Measurements from ENCODE around the gene TNFAIP8. TPM values are rescaled to one million over a fixed set of nuclear protein-coding genes. Genes with fewer than 3 reads are reported as not detected.
A peak's percentile ranks its signal among the peaks of the same experiment; 100 is the strongest.

The TNFAIP8 gene
- total RNA-seq, 5 donors from 2014 or later (not counting 1 experiment from before 2014, with no cell fraction given) = 128 to 145 (median 135) TPM

DNA sequence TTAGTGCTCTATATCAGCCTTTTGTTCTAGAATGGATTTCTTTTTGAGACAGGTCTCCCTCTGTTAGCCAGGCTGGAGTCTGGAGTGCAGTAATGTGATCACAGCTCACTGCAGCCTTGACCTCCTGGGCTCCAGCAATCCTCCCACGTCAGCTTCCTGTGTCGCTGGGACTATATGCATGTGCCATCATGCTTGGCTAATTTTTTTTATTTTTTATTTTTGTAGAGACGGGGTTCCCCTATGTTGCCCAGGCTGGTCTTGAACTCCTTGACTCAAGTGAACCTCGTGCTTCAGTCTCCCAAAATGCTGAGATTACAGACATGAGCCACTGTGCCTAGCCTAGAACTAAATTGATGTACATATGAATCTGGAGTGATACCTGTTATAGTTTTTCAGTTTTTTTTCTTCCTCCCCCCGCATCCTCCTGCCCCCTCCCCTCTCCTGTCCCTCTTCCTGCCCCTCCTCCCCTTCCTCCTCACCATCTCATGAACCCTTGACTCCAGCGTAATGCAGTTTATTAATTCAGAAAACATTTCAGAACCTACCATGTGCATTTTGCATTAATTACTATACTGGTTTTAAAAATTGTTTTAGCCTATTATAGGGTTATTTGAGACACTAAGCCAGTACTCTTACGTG, 37.4 kb upstream of the TNFAIP8 start:
- H3K27me3 ChIP-seq (replicated peaks in 1 of 2; ENCODE audit: control insufficient read depth in 2 of 2, extremely low read depth in 1 of 2, insufficient read depth in 2 of 2, low read length in 1 of 2) = no peaks in the 10 kb centered on the region
- ATAC-seq (replicated peaks in 1 of 4) (peak in 2 of 4 experiments; percentile 15 to 46), DNase-seq (peak in 3 of 35 experiments; percentile 22 to 65 (median 35))
- Mint-ChIP-seq H3K9me3 (no peaks in the 10 kb centered on the region), H3K36me3 (peaks cover 6% of the 10 kb centered on the region), H3K4me3 (peak overlapping the region; percentile 10 to 62 (median 28)), H3K27me3 (no peaks in the 10 kb centered on the region), H3K4me1 (peaks cover 96% of the 10 kb centered on the region in 3 donors), H3K27ac (peak overlapping the region; percentile 92 to 97)
- H3K4me1 ChIP-seq (ENCODE audit: control insufficient read depth in 1 of 2, extremely low read depth in 1 of 2, insufficient read depth in 2 of 2, low read length in 2 of 2) = peaks cover 87 to 90% of the 10 kb centered on the region in 2 experiments
- H3K36me3 ChIP-seq (ENCODE audit: control insufficient read depth in 2 of 2, extremely low read depth in 1 of 2, insufficient read depth in 1 of 2, low read length in 1 of 2) = no peaks in the 10 kb centered on the region
- H3K4me3 ChIP-seq (ENCODE audit: control insufficient read depth in 1 of 2, extremely low read depth in 1 of 2, low read length in 1 of 2) = no peak overlapping the region
- WGBS (ENCODE audit: insufficient coverage) = no CpG with 5 or more reads among the region's 7 CpGs
- ChIA-PET CTCF (interaction anchor here (0.7 to 1.4 kb wide), 6 partner anchors 9 to 93 kb away, joined by 3 to 6 read pairs (median 3); no protein-coding TSS in a partner anchor), POLR2A (no interaction called here)
- H3K27ac ChIP-seq (ENCODE audit: low read length) = peak overlapping the region; percentile 53
- no peaks in the 10 kb centered on the region for H3K9me3 ChIP-seq

DNA sequence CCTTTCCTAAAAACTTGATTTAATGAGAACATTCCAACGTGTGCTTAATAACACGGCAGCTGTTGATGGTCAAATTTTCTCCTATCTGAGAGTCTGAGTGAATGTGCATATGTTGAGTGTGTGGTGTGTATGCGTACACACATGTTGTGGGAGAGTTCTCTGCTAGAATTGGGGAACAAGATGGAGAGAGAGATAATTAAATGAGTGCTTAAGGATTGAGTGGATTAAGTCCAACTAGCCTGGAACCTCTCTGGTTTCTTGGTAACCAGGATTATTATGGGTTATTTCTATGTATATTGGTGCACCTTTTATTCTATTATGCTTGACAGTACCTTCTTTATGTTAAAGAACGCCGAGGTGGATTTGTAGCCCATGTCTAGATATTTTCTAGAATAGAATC, 36.4 kb upstream of the TNFAIP8 start:
- peaks cover 95 to 96% (median 96%) of the 10 kb centered on the region in 3 donors for H3K4me1 Mint-ChIP-seq
- no peaks in the 10 kb centered on the region for H3K9me3 Mint-ChIP-seq
- POLR2A ChIA-PET = no interaction called here
- WGBS (ENCODE audit: insufficient coverage) = 97% methylated on average over 3 of the region's 5 CpGs
- Histone ChIP-seq H3K27me3 (replicated peaks in 1 of 2; ENCODE audit: control insufficient read depth in 2 of 2, extremely low read depth in 1 of 2, insufficient read depth in 2 of 2, low read length in 1 of 2) (no peaks in the 10 kb centered on the region), H3K36me3 (ENCODE audit: control insufficient read depth in 2 of 2, extremely low read depth in 1 of 2, insufficient read depth in 1 of 2, low read length in 1 of 2) (no peaks in the 10 kb centered on the region), H3K9me3 (no peaks in the 10 kb centered on the region), H3K4me1 (ENCODE audit: control insufficient read depth in 1 of 2, extremely low read depth in 1 of 2, insufficient read depth in 2 of 2, low read length in 2 of 2) (peaks cover 82 to 89% of the 10 kb centered on the region in 2 experiments), H3K27ac (ENCODE audit: low read length) (peak overlapping the region; percentile 47), H3K4me3 (ENCODE audit: control insufficient read depth in 1 of 2, extremely low read depth in 1 of 2, low read length in 1 of 2) (no peak overlapping the region)
- H3K27ac Mint-ChIP-seq = peak overlapping the region; percentile 92 to 97
- H3K4me3 Mint-ChIP-seq = peak overlapping the region in 1 of 3 donors; percentile 62
- H3K36me3 Mint-ChIP-seq = peaks cover 6% of the 10 kb centered on the region
- DNase-seq (no peak), ATAC-seq (replicated peaks in 1 of 4) (no peak)
- CTCF ChIA-PET = interaction anchor here (0.6 to 0.7 kb wide), 2 partner anchors 15 to 94 kb away, joined by 3 read pairs; no protein-coding TSS in a partner anchor
- H3K27me3 Mint-ChIP-seq = no peaks in the 10 kb centered on the region

DNA sequence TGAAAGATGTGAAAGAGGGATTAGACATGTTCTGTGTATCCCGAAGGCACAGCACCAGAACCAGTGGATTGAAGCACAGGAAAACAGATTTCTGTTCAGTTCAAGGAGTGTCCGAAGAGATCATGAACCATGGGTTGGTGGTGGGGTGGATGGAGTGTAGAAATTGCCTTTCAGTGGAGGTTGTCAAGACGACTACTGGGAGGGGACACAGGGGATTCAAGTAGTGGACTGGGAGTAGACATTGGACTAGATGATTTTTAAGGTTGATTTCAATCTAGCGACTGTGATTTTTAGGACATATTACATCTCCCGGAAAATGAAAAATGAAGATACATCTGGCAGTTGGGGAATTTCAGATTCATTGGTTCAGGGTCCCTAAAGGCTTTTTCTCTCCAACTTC, 35.9 kb upstream of the TNFAIP8 start:
- WGBS (ENCODE audit: insufficient coverage) = 93% methylated on average over 5 of the region's 5 CpGs
- ATAC-seq (replicated peaks in 1 of 4) (no peak), DNase-seq (no peak)
- Histone ChIP-seq H3K27ac (ENCODE audit: low read length) (peak overlapping the region; percentile 47), H3K27me3 (replicated peaks in 1 of 2; ENCODE audit: control insufficient read depth in 2 of 2, extremely low read depth in 1 of 2, insufficient read depth in 2 of 2, low read length in 1 of 2) (no peaks in the 10 kb centered on the region), H3K36me3 (ENCODE audit: control insufficient read depth in 2 of 2, extremely low read depth in 1 of 2, insufficient read depth in 1 of 2, low read length in 1 of 2) (no peaks in the 10 kb centered on the region), H3K4me1 (ENCODE audit: control insufficient read depth in 1 of 2, extremely low read depth in 1 of 2, insufficient read depth in 2 of 2, low read length in 2 of 2) (peaks cover 79 to 88% of the 10 kb centered on the region in 2 experiments), H3K4me3 (ENCODE audit: control insufficient read depth in 1 of 2, extremely low read depth in 1 of 2, low read length in 1 of 2) (no peak overlapping the region), H3K9me3 (no peaks in the 10 kb centered on the region)
- ChIA-PET POLR2A (no interaction called here), CTCF (interaction anchor here in 1 of 2 donors (1.0 kb wide), 1 partner anchor 91 kb away, joined by 3 read pairs; no protein-coding TSS in a partner anchor)
- no peaks in the 10 kb centered on the region for H3K9me3 Mint-ChIP-seq
- H3K4me3 Mint-ChIP-seq = peak overlapping the region in 2 of 3 donors; percentile 55 to 62
- peaks cover 6% of the 10 kb centered on the region for H3K36me3 Mint-ChIP-seq
- no peaks in the 10 kb centered on the region for H3K27me3 Mint-ChIP-seq
- peak overlapping the region; percentile 92 to 97 for H3K27ac Mint-ChIP-seq
- peaks cover 93 to 95% (median 93%) of the 10 kb centered on the region in 3 donors for H3K4me1 Mint-ChIP-seq

DNA sequence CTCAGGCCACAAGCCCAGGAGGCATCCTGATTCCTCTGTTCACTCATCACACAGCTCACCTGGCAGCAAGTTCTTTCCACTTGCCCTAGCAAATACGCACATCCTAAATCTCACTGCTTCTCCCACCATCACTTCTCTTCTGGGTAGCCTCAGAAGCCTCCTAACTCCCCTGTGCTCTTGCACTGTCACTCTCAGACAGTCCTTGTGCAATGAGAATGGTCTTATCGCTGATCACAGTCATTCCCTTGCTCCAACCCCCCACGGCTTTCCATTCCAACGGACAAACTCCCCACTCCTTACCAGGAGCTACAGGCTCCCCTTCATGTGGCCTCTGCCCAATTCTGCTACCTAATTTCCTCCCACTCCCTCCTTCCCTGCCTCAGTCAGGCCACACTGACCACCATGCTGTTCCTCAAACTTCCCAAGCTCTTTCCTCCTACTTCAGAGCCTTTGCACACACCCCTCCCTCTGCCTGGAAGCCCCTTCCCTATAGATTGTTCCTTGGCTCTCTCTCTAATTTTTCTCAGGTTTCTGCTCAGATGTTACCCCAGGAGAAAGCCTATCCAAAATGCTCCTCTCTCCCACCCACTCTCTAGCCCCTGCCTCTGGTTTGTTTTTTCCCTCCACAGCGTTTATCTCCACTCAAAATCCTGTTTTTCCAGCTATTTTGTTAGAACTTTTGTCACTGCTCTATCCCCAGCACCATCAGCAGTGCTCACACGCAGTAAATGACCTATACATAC, 34.1 kb upstream of the TNFAIP8 start:
- peak overlapping the region; percentile 92 to 97 for H3K27ac Mint-ChIP-seq
- H3K9me3 Mint-ChIP-seq = no peaks in the 10 kb centered on the region
- peaks cover 3% of the 10 kb centered on the region for H3K36me3 Mint-ChIP-seq
- ChIA-PET CTCF (interaction anchor here (0.6 to 1.0 kb wide), 2 partner anchors 8 to 86 kb away, joined by 4 to 6 read pairs; no protein-coding TSS in a partner anchor), POLR2A (interaction anchor here in 1 of 2 donors (0.9 kb wide), 1 partner anchor 50 kb away, joined by 8 read pairs; no protein-coding TSS in a partner anchor)
- H3K4me3 Mint-ChIP-seq = peak overlapping the region; percentile 37 to 62 (median 55)
- Histone ChIP-seq H3K36me3 (ENCODE audit: control insufficient read depth in 2 of 2, extremely low read depth in 1 of 2, insufficient read depth in 1 of 2, low read length in 1 of 2) (no peaks in the 10 kb centered on the region), H3K4me3 (ENCODE audit: control insufficient read depth in 1 of 2, extremely low read depth in 1 of 2, low read length in 1 of 2) (no peak overlapping the region), H3K4me1 (ENCODE audit: control insufficient read depth in 1 of 2, extremely low read depth in 1 of 2, insufficient read depth in 2 of 2, low read length in 2 of 2) (peaks cover 78 to 85% of the 10 kb centered on the region in 2 experiments), H3K27ac (ENCODE audit: low read length) (peak overlapping the region; percentile 35), H3K9me3 (no peaks in the 10 kb centered on the region), H3K27me3 (replicated peaks in 1 of 2; ENCODE audit: control insufficient read depth in 2 of 2, extremely low read depth in 1 of 2, insufficient read depth in 2 of 2, low read length in 1 of 2) (no peaks in the 10 kb centered on the region)
- ATAC-seq (replicated peaks in 1 of 4) (no peak), DNase-seq (no peak)
- whole genome bisulfite sequencing (ENCODE audit: insufficient coverage) = 72% methylated on average over 4 of the region's 6 CpGs
- H3K27me3 Mint-ChIP-seq = no peaks in the 10 kb centered on the region
- H3K4me1 Mint-ChIP-seq = peaks cover 91 to 92% (median 91%) of the 10 kb centered on the region in 3 donors

DNA sequence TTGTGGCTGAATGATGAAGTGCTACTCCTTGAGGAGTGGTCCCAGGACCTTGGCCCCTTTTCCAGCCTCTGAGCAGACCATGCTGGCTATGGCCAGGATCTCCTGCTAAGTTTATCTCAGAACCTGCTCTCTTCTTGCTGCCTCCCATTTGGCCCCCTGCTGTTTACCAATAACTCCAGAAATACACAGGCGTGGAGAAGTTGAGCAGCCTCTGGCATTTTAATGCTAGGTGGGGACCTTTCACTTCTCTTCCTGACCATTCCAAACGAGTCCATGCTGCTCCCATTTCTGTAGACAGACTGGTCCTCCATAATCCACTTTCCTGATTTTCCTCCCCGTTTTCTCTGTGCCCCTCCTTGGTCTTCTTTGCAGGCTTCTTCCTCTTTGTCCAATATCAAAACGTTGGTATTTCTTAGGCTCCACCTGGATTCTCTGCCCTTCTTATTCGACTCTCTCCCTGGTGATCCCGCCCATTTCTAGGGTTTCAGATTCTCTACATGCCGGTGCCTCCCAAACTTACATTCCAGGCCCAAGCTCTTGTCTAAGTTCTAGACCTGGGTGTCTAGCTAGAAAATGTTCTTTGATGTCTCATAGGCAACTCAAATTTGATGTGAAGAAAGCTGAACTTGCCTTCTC, 33.4 kb upstream of the TNFAIP8 start:
- CTCF ChIA-PET = interaction anchor here in 1 of 2 donors (0.7 to 1.5 kb wide), 3 partner anchors 8 to 89 kb away, joined by 3 to 7 read pairs (median 4); no protein-coding TSS in a partner anchor
- peak overlapping the region; percentile 92 to 97 for H3K27ac Mint-ChIP-seq
- WGBS (ENCODE audit: insufficient coverage) = 57% methylated on average over 4 of the region's 7 CpGs

More for the DNA sequence above, 33.4 kb upstream of the TNFAIP8 start:
- peaks cover 77 to 88% of the 10 kb centered on the region in 2 experiments for H3K4me1 ChIP-seq (ENCODE audit: control insufficient read depth in 1 of 2, extremely low read depth in 1 of 2, insufficient read depth in 2 of 2, low read length in 2 of 2)
- no peaks in the 10 kb centered on the region for H3K36me3 ChIP-seq (ENCODE audit: control insufficient read depth in 2 of 2, extremely low read depth in 1 of 2, insufficient read depth in 1 of 2, low read length in 1 of 2)
- Mint-ChIP-seq H3K4me1 (peaks cover 94 to 95% (median 95%) of the 10 kb centered on the region in 3 donors), H3K9me3 (no peaks in the 10 kb centered on the region), H3K4me3 (peak overlapping the region; percentile 11 to 62 (median 53)), H3K27me3 (no peaks in the 10 kb centered on the region), H3K36me3 (peaks cover 3% of the 10 kb centered on the region)
- H3K9me3 ChIP-seq = no peaks in the 10 kb centered on the region
- POLR2A ChIA-PET = interaction anchor here in 1 of 2 donors (0.8 to 1.0 kb wide), 3 partner anchors 14 to 49 kb away, joined by 3 to 8 read pairs (median 3); no protein-coding TSS in a partner anchor
- DNase-seq = no peak
- no peak overlapping the region for H3K4me3 ChIP-seq (ENCODE audit: control insufficient read depth in 1 of 2, extremely low read depth in 1 of 2, low read length in 1 of 2)
- ATAC-seq (replicated peaks in 1 of 4) = peak in 2 of 4 experiments; percentile 21 to 47
- no peaks in the 10 kb centered on the region for H3K27me3 ChIP-seq (replicated peaks in 1 of 2; ENCODE audit: control insufficient read depth in 2 of 2, extremely low read depth in 1 of 2, insufficient read depth in 2 of 2, low read length in 1 of 2)
- H3K27ac ChIP-seq (ENCODE audit: low read length) = peak overlapping the region; percentile 35
